D721Med (cell line): Measurements from ENCODE around the gene CA12.

Experiments used
- DNase-seq: peaks from one replicate; pipeline ENCODE4 v3.0.0; 2011; ENCODE audit warnings: low spot score; ENCODE audit not compliant: insufficient read length
- FAIRE-seq: peaks from 2 replicates; lab custom pipeline; 2011; peaks lifted over from hg19 to GRCh38; lab: Jason Lieb, UNC
- TF ChIP-seq, protein P1 (sequence below): IDR thresholded peaks from 2 replicates; pipeline ENCODE4 v1.5.1; 2012; ENCODE audit warnings: mild to moderate bottlenecking, control low read depth; ENCODE audit not compliant: insufficient read depth; ENCODE audit errors: missing control alignments

Gene CA12

DNA sequence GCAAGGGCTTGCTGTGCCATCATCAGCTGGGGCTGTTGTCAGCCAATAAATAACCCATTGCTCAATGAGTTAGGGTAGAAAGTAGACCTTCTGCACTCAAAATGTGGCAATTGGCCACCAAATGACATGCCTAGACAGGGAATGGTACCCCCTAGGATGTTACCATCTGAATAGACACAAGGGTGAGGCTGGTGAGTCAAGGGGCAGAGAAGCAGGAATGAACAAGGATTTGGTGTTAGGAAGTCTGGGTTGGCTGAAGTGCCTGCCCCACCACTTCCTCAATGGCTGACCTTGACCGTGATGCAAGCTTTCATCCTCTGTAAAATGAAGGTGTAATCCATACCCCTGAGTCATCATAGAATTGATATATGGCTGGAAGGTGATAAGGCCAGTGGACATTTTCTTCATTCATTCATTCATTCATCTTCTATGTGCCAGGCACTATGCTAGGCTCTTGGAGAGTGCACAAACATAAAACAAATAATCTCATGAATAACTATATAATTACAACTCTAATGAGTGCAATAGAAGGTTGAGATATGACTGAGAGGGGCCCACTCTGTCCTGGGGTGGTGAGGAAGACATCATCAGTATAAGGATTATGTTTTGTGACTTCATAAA lies 4.4 kb upstream of the CA12 start:
- DNase-seq (no peak), FAIRE-seq (no peak)
- TF ChIP-seq, protein P1, sequence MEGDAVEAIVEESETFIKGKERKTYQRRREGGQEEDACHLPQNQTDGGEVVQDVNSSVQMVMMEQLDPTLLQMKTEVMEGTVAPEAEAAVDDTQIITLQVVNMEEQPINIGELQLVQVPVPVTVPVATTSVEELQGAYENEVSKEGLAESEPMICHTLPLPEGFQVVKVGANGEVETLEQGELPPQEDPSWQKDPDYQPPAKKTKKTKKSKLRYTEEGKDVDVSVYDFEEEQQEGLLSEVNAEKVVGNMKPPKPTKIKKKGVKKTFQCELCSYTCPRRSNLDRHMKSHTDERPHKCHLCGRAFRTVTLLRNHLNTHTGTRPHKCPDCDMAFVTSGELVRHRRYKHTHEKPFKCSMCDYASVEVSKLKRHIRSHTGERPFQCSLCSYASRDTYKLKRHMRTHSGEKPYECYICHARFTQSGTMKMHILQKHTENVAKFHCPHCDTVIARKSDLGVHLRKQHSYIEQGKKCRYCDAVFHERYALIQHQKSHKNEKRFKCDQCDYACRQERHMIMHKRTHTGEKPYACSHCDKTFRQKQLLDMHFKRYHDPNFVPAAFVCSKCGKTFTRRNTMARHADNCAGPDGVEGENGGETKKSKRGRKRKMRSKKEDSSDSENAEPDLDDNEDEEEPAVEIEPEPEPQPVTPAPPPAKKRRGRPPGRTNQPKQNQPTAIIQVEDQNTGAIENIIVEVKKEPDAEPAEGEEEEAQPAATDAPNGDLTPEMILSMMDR = no peak

DNA sequence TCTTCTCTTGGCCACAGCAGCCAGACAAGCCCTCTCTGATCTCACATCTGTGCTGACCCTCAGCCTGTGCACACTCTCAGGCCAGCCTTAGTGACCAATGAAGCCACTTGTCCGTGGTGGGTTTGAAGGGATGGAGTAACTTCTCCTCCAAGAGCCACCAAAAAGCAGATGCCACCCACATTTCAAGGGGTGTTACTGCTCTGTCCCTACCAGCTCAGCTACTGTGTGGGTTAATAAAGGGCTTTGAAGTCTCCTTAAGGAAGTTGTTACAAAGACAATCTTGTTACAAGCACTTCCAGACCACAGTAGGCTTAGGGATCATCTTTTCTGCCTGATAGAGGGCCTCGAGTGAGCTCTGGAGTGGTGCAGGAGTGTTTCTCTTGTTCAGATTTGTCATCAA lies 3.3 kb upstream of the CA12 start:
- FAIRE-seq (no peak), DNase-seq (no peak)
- TF ChIP-seq, protein P1 = no peak

DNA sequence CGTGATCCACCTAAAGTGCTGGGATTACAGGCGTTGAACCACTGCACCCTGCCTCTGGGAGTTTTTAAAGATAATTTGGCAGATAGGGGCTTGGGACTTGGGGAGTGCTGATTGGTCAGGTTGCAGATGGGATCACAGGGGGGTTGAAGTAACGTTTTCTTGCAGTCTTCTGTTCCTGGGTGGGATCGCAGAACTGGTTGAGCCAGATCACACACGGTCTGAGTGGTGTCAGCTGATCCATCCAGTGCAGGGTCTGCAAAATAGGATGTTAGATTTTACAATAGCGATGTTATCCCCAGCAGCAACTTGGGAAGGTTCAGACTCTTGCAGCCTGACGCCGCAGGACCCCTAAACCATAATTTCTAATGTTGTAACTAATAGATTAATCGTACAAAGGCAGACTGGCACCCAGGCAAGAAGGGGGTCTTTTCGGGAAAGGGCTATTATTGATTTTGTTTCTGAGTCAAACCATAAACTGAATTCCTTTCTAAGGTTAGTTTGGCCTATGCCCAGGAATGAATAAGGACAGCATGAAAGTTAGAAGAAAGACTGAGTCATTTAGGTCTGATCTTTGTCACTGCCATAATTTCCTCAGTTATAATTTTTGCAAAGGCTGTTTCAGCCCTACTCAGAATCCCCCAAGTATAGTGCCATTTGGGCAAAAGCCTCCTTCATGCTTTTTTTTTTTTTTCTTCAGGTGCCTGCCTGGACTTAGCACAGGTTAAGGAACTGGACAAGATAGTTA lies 1.5 kb upstream of the CA12 start:
- TF ChIP-seq, protein P1 = no peak
- DNase-seq (no peak), FAIRE-seq (no peak)

DNA sequence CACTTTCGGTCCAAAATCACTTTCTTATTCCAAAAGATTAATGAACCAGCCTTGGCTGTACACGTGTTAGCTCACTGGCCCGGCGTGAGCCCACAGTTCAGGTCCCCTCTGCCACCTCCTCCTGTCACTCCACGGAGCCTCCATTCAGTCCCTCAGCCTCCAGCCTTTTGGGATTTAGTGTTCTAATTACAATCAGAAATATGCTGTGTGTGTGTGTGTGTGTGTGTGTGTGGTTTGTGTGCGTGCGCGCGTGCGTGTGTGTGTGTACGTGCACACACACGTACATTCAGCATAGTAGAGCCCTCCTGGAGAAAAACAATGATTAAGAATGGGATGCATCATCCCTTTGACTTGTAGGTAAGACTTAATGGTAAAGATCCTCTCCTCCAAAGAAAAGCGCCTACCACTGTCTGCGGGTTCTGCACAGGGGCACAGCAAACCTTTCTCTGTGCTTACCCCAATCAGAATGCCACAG lies 801 bp downstream of the CA12 start:
- FAIRE-seq = no peak
- no peak for DNase-seq
- TF ChIP-seq, protein P1 = no peak

DNA sequence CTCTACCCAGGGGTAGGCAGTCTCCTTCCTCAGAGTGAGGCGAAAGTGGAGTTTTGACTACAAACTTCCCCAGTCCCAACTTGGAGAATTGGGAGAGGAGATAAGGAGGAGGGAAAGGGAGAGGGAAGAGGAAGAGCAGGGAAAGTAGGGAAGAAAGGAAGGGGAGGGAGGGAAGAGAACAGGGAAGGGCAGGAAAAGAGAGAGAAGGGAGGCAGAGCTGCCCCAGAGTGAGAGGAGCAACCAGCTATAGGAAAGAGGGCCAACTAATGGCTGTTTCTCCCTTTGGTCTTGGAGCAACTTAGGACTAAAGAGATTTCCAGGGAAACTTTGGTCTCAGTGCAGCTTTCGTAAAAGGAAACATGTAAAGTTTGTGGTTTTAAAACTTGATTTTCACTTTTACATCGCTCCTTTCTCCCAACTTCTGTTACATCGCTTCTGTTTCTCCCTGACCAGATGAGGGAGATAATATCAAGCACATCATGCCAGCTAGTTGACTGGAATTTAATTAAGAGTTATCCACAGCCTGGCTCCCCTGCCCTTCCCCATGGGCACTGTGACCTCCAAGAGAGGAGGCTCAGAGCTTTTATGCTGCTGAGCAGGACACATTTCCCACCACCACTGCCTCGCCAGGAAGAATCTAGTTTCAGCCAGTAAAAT lies 1.4 kb downstream of the CA12 start:
- FAIRE-seq (no peak), DNase-seq (no peak)

DNA sequence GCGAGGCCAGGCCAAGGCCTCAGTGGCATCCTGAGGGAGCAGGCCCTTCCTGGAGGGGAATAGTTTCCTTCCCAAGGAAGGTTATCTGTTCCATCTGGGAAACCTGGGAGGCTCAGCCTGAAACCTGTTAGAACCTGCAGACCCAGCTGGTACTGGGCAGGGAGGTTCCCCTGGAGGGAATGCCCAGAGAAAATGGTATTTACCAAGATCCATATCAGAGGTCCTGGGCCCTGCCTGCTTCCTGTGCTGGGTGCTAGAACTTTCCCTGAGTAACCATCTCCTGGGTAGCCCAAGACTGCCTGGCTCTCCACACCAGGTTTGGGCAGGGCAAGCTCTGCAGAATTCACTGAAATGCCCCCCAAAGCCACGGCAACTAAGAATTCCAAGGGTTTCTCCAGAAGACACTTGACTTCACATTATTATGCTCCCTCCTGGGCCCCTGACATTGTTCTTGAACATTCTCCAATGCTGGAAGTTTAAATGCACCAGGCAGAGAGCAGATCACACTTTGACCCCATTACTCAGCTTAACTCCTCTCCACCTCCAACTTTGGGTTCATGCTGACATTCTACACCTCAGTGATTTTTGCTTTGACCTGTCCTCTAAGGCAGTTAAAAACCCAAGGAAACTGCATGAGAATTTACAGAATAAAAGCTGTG lies 2.0 kb downstream of the CA12 start:
- TF ChIP-seq, protein P1 = no peak
- FAIRE-seq (no peak), DNase-seq (no peak)

More for the DNA sequence above, 1.4 kb downstream of the CA12 start:
- TF ChIP-seq, protein P1 = no peak
